SK-N-SH treated with all-trans-retinoic acid at 6 μM for 48 hours (cell line): Measurements from ENCODE around the gene KIAA1671.

Experiments used
- ARNTL ChIP-seq: fragments of 450-650 bp; formaldehyde crosslinking; IDR thresholded peaks from 2 replicates; pipeline ENCODE4 v1.5.0; 2020; ENCODE audit warnings: low read depth, mild to moderate bottlenecking, moderate library complexity, borderline replicate concordance
- GLIS3 ChIP-seq: fragments of 250-450 bp; sonication (Bioruptor Pico); IDR thresholded peaks from 2 replicates; pipeline ENCODE4 v1.5.0; 2020; ENCODE audit warnings: mild to moderate bottlenecking, moderate library complexity
- ISL1 ChIP-seq: fragments of 250-450 bp; sonication (Bioruptor Pico); IDR thresholded peaks from 2 replicates; pipeline ENCODE4 v2.1.2; 2022; ENCODE audit warnings: mild to moderate bottlenecking, moderate library complexity
- ZC3H10 ChIP-seq: fragments of 250-450 bp; sonication (Bioruptor Pico); IDR thresholded peaks from 2 replicates; pipeline ENCODE4 v1.5.1; 2021; ENCODE audit warnings: mild to moderate bottlenecking, moderate library complexity
- ZFP3 ChIP-seq: fragments of 250-450 bp; sonication (Bioruptor Pico); IDR thresholded peaks from 2 replicates; pipeline ENCODE4 v1.5.0; 2020; ENCODE audit warnings: mild to moderate bottlenecking, moderate library complexity

GRCh38 chr22:25028841-25029141 lies 76.3 kb downstream of the KIAA1671 start:
- TF ChIP-seq GLIS3 (CRISPR knock-in tag) (no peak), ZC3H10 (CRISPR knock-in tag) (no peak), ARNTL (CRISPR knock-in tag) (no peak), ISL1 (CRISPR knock-in tag) (no peak), ZFP3 (CRISPR knock-in tag) (no peak)
